Suprapubic skin (tissue), 4 donors: ENCODE data around the gene TMEM164.

ENCODE experiments used
- POLR2A ChIP-seq, 2 donors: fragments of 450-650 bp; IDR thresholded peaks; one replicate each; pipeline ENCODE4 v1.6.1; 2017; ENCODE audit warnings: antibody characterized with exemption in 2 of 2, mild to moderate bottlenecking in 2 of 2, moderate library complexity in 2 of 2
- POLR2AphosphoS5 ChIP-seq, 3 donors: sonication (generic); formaldehyde crosslinking; IDR thresholded peaks; one replicate each; pipeline ENCODE4 v1.6.1; 2017; ENCODE audit warnings: antibody characterized with exemption in 3 of 3
- TF ChIP-seq, protein P1 (sequence below), 2 donors: fragments of 200-600 bp in 1 of 2; fragments of 450-650 bp in 1 of 2; sonication (generic) in 1 of 2; IDR thresholded peaks; one replicate each; pipeline ENCODE4 v1.5.1; 2016 to 2019; ENCODE audit warnings: antibody characterized with exemption in 2 of 2, mild to moderate bottlenecking in 1 of 2, moderate library complexity in 1 of 2

DNA sequence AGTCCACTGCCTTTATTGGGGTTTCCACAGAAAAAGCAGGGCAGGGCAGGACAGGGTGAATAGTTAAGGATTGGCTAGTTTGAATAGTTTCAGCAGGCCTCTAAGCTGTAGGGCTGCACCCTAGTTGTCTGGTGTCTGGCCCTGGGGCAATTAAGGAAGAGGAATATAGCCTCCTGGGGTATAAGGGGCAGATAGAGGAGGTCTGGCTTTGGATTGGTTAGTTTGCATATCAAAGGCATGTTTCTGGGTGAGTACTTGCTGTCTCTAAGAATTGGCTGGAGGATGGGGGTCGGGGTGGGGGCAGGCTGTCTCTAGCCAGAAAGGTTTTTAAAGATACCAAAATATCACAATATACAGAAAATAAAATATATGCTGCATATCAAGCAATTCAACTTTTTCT lies 100.4 kb downstream of the TMEM164 start:
- TF ChIP-seq, protein P1, sequence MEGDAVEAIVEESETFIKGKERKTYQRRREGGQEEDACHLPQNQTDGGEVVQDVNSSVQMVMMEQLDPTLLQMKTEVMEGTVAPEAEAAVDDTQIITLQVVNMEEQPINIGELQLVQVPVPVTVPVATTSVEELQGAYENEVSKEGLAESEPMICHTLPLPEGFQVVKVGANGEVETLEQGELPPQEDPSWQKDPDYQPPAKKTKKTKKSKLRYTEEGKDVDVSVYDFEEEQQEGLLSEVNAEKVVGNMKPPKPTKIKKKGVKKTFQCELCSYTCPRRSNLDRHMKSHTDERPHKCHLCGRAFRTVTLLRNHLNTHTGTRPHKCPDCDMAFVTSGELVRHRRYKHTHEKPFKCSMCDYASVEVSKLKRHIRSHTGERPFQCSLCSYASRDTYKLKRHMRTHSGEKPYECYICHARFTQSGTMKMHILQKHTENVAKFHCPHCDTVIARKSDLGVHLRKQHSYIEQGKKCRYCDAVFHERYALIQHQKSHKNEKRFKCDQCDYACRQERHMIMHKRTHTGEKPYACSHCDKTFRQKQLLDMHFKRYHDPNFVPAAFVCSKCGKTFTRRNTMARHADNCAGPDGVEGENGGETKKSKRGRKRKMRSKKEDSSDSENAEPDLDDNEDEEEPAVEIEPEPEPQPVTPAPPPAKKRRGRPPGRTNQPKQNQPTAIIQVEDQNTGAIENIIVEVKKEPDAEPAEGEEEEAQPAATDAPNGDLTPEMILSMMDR (IDR thresholded peaks at IDR 0.05) = no peak
- TF ChIP-seq POLR2A (IDR thresholded peaks at IDR 0.05) (no peak), POLR2AphosphoS5 (IDR thresholded peaks at IDR 0.05) (no peak)
